Neuronal stem cell (in vitro differentiated cells): ENCODE measurements around the gene MFAP5. TPM values are rescaled to one million over a fixed set of nuclear protein-coding genes. Genes with fewer than 3 reads are reported as not detected.

Source experiments
- DNase-seq: peaks from one replicate; pipeline ENCODE4 v3.0.0-alpha.2; 2013; ENCODE audit warnings: low spot score
- H2AFZ ChIP-seq: one replicate; pipeline ENCODE4 v1.6.1; 2013; ENCODE audit warnings: mild to moderate bottlenecking, low read length, inconsistent platforms
- H2AK5ac ChIP-seq: 2 replicates; pipeline ENCODE4 v1.6.1; 2013; ENCODE audit warnings: low read depth, mild to moderate bottlenecking, inconsistent platforms, low read length, moderate library complexity, mixed read lengths
- H2BK120ac ChIP-seq: 2 replicates; pipeline ENCODE4 v1.6.1; 2013; ENCODE audit warnings: low read depth, mild to moderate bottlenecking, inconsistent platforms, low read length, moderate library complexity, mixed read lengths
- H2BK12ac ChIP-seq: one replicate; pipeline ENCODE4 v1.6.1; 2013; ENCODE audit warnings: low read length, inconsistent platforms
- H2BK15ac ChIP-seq: 2 replicates; pipeline ENCODE4 v1.6.1; 2013; ENCODE audit warnings: mild to moderate bottlenecking, low read length, inconsistent platforms, mixed read lengths
- H2BK5ac ChIP-seq: one replicate; pipeline ENCODE4 v1.6.1; 2013; ENCODE audit warnings: inconsistent platforms, mild to moderate bottlenecking, low read length, moderate library complexity
- H3K14ac ChIP-seq: one replicate; pipeline ENCODE4 v1.6.1; 2013; ENCODE audit warnings: low read length, inconsistent platforms
- H3K18ac ChIP-seq: 2 replicates; pipeline ENCODE4 v1.6.1; 2013; ENCODE audit warnings: low read length, inconsistent platforms
- H3K23ac ChIP-seq: 2 replicates; pipeline ENCODE4 v1.6.1; 2013; ENCODE audit warnings: low read depth, mild to moderate bottlenecking, mixed read lengths, low read length, inconsistent platforms; ENCODE audit not compliant: poor library complexity
- H3K27ac ChIP-seq: replicated peaks from 3 replicates; pipeline ENCODE4 v1.5.1; 2013; ENCODE audit warnings: low read length, inconsistent platforms
- H3K27me3 ChIP-seq, 3 experiments: 2 replicates each; pipeline ENCODE4 v1.6.1; 2013; ENCODE audit warnings: low read length in 3 of 3, mild to moderate bottlenecking in 2 of 3, inconsistent platforms in 1 of 3, low read depth in 1 of 3, mixed read lengths in 1 of 3, moderate library complexity in 1 of 3; ENCODE audit not compliant: control insufficient read depth in 3 of 3, insufficient read depth in 3 of 3
- H3K36me3 ChIP-seq, 2 donors: replicated peaks in 1 of 2; 2 replicates each; pipeline ENCODE4 v1.6.1; 2013; ENCODE audit warnings: low read length in 2 of 2; ENCODE audit not compliant: control insufficient read depth in 2 of 2, insufficient read depth in 2 of 2
- H3K4ac ChIP-seq: 2 replicates; pipeline ENCODE4 v1.6.1; 2013; ENCODE audit warnings: inconsistent platforms, mild to moderate bottlenecking, low read length, moderate library complexity
- H3K4me1 ChIP-seq, 2 donors: 1 replicate in 1 of 2; 2 replicates in 1 of 2; pipeline ENCODE4 v1.6.1; 2013; ENCODE audit warnings: low read length in 2 of 2, low read depth in 1 of 2; ENCODE audit not compliant: control insufficient read depth in 2 of 2, insufficient read depth in 1 of 2
- H3K4me2 ChIP-seq: one replicate; pipeline ENCODE4 v1.6.1; 2013; ENCODE audit warnings: mild to moderate bottlenecking, low read length, inconsistent platforms; ENCODE audit not compliant: insufficient read depth, poor library complexity, severe bottlenecking
- H3K4me3 ChIP-seq, 2 donors: 2 replicates each; pipeline ENCODE4 v1.5.1; 2013; ENCODE audit warnings: low read length in 2 of 2, mild to moderate bottlenecking in 2 of 2, inconsistent platforms in 1 of 2, moderate library complexity in 1 of 2
- H3K79me1 ChIP-seq: one replicate; pipeline ENCODE4 v1.6.1; 2013; ENCODE audit warnings: low read depth, mild to moderate bottlenecking, inconsistent platforms, low read length, moderate library complexity
- H3K9ac ChIP-seq: one replicate; pipeline ENCODE4 v1.6.1; 2013; ENCODE audit warnings: mild to moderate bottlenecking, low read depth, low read length, inconsistent platforms; ENCODE audit not compliant: poor library complexity
- H3K9me3 ChIP-seq, 2 donors: replicated peaks in 1 of 2; 2 replicates each; pipeline versions ENCODE3 to v1.6.1; 2013; ENCODE audit warnings: low read length in 2 of 2, mild to moderate bottlenecking in 2 of 2, inconsistent platforms in 1 of 2, low read depth in 1 of 2, mixed read lengths in 1 of 2, moderate library complexity in 1 of 2; ENCODE audit not compliant: control insufficient read depth in 2 of 2, insufficient read depth in 1 of 2
- H4K8ac ChIP-seq: one replicate; pipeline ENCODE4 v1.6.1; 2013; ENCODE audit warnings: low read depth, mild to moderate bottlenecking, inconsistent platforms, low read length, moderate library complexity
- H4K91ac ChIP-seq: one replicate; pipeline ENCODE4 v1.6.1; 2013; ENCODE audit warnings: low read length, low read depth, mild to moderate bottlenecking, inconsistent platforms; ENCODE audit not compliant: poor library complexity
- WGBS, 2 donors: extraction: QIAGEN DNeasy Blood & Tissue Kit; methylation state at CpG; one replicate each; pipeline ENCODE4 v1.1.7; 2013; ENCODE audit warnings: missing lambda C conversion rate in 2 of 2, mixed read lengths in 1 of 2; ENCODE audit not compliant: insufficient read length in 2 of 2, insufficient replicate concordance in 1 of 2; ENCODE audit errors: extremely low coverage in 2 of 2; 5-methylcytosine and 5-hydroxymethylcytosine counted together
- small RNA-seq: library from polyadenylated mRNA; stranded (forward); fragments of <200 nt; extraction: miRNeasy Mini kit (QIAGEN cat#:217004); gene quantifications from one replicate; pipeline ENCODE3, GENCODE V24; 2013; ENCODE audit not compliant: insufficient read depth

The MFAP5 gene

GRCh38 chr12:8603856-8604255 lies 58.8 kb downstream of the MFAP5 start:
- Histone ChIP-seq H3K9ac (no peak overlapping the region), H3K27me3 (no peaks in the 10 kb centered on the region), H3K18ac (no peak overlapping the region), H3K4me2 (no peak overlapping the region), H2BK120ac (no peak overlapping the region), H4K91ac (no peak overlapping the region), H2AFZ (no peak overlapping the region), H2AK5ac (no peak overlapping the region), H4K8ac (no peak overlapping the region), H2BK12ac (no peak overlapping the region), H3K79me1 (no peaks in the 10 kb centered on the region), H3K4me1 (peaks cover 0 to 2% of the 10 kb centered on the region in 2 donors), H3K14ac (no peak overlapping the region), H3K4ac (no peak overlapping the region), H2BK5ac (no peak overlapping the region), H3K27ac (no peak overlapping the region), H3K4me3 (no peak overlapping the region), H3K23ac (no peak overlapping the region), H3K36me3 (no peaks in the 10 kb centered on the region), H3K9me3 (no peaks in the 10 kb centered on the region), H2BK15ac (no peak overlapping the region)
- no CpG with 5 or more reads among the region's 3 CpGs for WGBS, 2 donors
- DNase-seq, result no peak

DNA sequence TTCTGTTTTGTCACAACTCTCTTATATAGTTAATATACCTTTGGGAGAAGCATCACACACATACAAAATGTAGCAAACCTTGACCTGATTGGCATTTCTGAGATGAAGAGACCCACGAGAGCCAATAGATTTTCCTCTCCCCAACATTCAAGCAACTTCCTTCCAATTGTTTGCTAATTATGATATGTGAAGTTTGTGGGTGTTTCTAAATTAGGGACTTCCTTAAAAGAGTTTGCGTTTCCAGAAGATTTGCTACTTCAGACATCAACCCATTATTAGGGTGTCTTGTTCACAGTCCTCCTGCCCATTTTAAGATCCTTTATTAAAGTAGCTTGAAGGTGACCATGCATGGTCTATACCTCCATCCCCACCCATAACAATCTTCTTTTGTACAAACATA lies 59.3 kb downstream of the MFAP5 start:
- Histone ChIP-seq H2AK5ac (no peak overlapping the region), H2BK15ac (no peak overlapping the region), H3K27me3 (no peaks in the 10 kb centered on the region), H2BK12ac (no peak overlapping the region), H3K14ac (no peak overlapping the region), H3K23ac (no peak overlapping the region), H3K4me2 (no peak overlapping the region), H2BK120ac (no peak overlapping the region), H2AFZ (no peak overlapping the region), H3K4ac (no peak overlapping the region), H3K18ac (no peak overlapping the region), H4K8ac (no peak overlapping the region), H3K9me3 (no peaks in the 10 kb centered on the region), H3K27ac (no peak overlapping the region), H3K36me3 (no peaks in the 10 kb centered on the region), H3K79me1 (no peaks in the 10 kb centered on the region), H3K4me1 (peaks cover 0 to 2% of the 10 kb centered on the region in 2 donors), H3K4me3 (no peak overlapping the region), H2BK5ac (no peak overlapping the region), H3K9ac (no peak overlapping the region), H4K91ac (no peak overlapping the region)
- DNase-seq, result no peak
- no CpG with 5 or more reads among the region's 2 CpGs for WGBS, 2 donors

- Histone ChIP-seq H3K9me3 (no peaks in the 10 kb centered on the region), H3K79me1 (no peaks in the 10 kb centered on the region), H2BK5ac (no peak overlapping the region), H3K4me1 (no peaks in the 10 kb centered on the region), H3K9ac (no peak overlapping the region), H3K23ac (no peak overlapping the region), H4K8ac (no peak overlapping the region), H3K4me2 (no peak overlapping the region), H3K27ac (no peak overlapping the region), H2BK15ac (no peak overlapping the region), H3K18ac (no peak overlapping the region), H3K4me3 (no peak overlapping the region), H2AK5ac (no peak overlapping the region), H2AFZ (no peak overlapping the region), H3K27me3 (peaks cover 0 to 4% (median 0%) of the 10 kb centered on the region in 3 experiments), H3K14ac (no peak overlapping the region), H3K36me3 (no peaks in the 10 kb centered on the region), H2BK120ac (no peak overlapping the region), H3K4ac (no peak overlapping the region), H2BK12ac (no peak overlapping the region), H4K91ac (no peak overlapping the region)
- WGBS, 2 donors, result no CpG with 5 or more reads among the region's 3 CpGs
- DNase-seq, result no peak
These were observed 66.1 kb downstream of the MFAP5 start for GRCh38 chr12:8596561-8596960.

Small RNAs within 50 kb of the gene (small RNA-seq; reads per million reads assigned to genes)
- gene RF00564, result not detected
